HG02588 (cell line): ENCODE data around the gene TMEM126B.
"Not testable (repeated sequence)": the region's sequence is repeated elsewhere in the genome, so short reads cannot be mapped to it uniquely, and the experiment has no call there.

ENCODE experiments used
- ATAC-seq: cut with Tn5 transposase; IDR thresholded peaks from one replicate; pipeline ENCODE4 v1.9.1; 2021; ENCODE audit warnings: mild to moderate bottlenecking, moderate library complexity; ENCODE audit not compliant: unreplicated experiment

Gene TMEM126B

GRCh38 chr11:85647078-85647477 lies 18.7 kb downstream of the TMEM126B start:
- ATAC-seq, result peak; percentile 1

GRCh38 chr11:85647604-85648299 lies 19.4 kb downstream of the TMEM126B start, which contains the start of gene TMEM126A:
Gene TMEM126A, plus strand, starts transcription at chr11:85647967. Its CDS starts 2,289 bp downstream, at chr11:85650256.
- peak; percentile 100 for ATAC-seq

- no peak for ATAC-seq
Observed at GRCh38 chr11:85651118-85651517, 22.7 kb downstream of the TMEM126B start.

- no peak for ATAC-seq
Observed at GRCh38 chr11:85652786-85653447, 24.5 kb downstream of the TMEM126B start.

DNA sequence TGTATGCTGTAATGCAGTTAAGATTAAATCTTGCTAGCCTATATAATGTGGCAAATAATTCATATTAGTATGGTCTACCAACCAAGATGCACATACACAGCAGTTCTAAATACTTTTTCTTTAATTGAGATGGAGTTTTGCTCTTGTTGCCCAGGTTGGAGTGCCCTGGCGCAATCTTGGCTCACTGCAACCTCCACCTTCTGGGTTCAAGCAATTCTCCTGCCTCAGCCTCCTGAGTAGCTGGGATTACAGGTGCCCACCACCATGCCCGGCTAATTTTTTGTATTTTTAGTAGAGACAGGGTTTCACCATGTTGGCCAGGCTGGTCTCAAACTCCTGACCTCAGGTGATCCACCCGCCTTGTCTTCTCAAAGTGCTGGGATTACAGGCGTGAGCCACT lies 25.9 kb downstream of the TMEM126B start:
- ATAC-seq, result not testable (repeated sequence)

- no peak for ATAC-seq
Observed at GRCh38 chr11:85656777-85657176, 28.4 kb downstream of the TMEM126B start.

DNA sequence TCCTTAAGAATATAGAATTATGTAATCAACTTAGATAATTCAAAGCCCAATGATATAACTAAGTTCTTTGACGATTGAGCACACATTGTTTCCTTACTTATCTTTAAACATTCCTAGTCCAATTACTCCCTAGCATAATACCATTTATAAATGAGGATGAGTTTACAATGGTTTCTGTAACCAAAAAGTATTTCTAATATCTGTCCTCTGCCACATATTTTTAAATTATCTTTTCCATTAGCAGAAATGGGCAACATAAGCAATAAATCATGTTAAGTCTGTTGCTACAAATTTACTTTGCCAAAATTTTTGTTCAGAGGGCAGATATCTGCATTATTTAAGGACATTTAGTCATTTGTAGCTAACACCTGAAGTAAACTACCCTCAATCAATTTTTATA lies 29.8 kb downstream of the TMEM126B start:
- ATAC-seq, result no peak

DNA sequence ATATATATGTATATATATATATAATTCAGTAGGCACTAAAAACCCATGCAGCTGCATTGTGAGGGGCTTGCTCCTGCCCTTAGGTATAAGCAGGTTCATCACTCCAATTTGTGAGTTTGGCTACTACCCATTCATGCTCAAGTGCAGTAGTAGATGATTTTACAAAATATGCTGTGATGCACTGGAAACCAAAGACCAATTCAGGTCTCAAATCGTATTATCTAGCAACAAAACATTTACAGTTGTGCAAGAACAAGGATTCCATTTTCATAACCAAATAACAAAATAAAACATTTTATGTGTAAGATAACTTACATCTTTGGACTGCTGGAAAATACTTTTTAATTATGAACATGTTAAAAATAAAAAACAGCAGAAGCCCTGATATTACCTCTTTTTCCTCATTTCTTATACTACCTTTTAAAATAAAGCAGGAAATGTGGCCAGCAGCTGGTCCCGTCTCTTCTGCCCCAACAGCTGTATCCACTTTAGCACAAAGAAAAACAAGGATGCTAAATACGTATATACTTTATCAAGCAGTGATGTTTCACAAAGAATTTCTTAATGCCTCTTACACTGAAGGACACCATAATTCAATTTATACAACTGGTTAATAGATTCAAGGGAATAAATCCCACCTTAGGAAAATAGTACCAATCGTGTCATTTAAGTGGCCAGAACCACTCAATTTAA lies 33.7 kb downstream of the TMEM126B start:
- ATAC-seq, result no peak

GRCh38 chr11:85663080-85663752 lies 34.8 kb downstream of the TMEM126B start:
- no peak for ATAC-seq

GRCh38 chr11:85663753-85664614 lies 35.6 kb downstream of the TMEM126B start:
- peak; percentile 66 for ATAC-seq

DNA sequence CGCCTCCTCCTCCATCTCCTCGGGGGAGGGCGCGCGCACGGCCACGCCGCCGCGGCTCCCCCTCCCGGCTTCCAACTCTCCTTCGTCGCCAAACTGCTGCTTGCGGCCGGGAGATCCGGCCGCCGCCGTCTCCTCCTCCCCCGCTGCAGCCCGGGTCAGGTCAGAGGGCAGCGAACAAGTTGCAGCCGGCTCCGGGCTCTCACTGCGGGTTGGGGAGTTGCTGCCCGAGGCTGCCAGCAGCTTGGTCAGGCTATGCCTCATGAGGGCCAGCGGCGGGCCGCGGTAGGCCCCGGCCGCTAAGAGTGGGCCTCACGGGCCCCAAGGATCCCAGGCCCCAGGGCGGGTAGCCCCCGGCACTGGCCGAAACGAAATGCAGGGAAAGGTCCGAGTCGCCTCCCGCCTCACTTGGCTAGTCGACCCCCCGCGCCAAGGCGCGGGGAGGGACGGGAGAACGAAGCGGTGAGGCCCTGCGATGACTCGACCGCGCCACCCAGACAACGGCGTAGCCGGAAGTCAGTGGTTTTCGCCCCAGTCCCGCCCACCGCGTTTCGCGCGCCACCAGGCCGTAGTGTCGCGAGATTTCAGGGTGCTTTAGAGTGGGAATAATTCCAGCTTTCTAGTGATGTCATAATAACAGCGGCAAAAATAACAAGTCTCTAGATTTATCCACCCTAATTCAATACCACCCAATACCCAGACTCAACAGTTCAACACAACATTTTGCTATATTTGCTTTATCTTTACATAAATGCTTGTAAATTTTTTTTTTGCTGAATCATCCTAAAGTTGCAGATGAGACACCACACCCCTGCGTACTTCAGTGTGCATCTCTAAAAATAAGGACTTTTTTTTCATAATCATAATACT lies 36.5 kb downstream of the TMEM126B start, which contains the start of gene CREBZF:
Gene CREBZF (minus strand): TSS at position 515 of the 867 bp plus-strand sequence. CDS start 254 bp downstream, at position 261.
- ATAC-seq, result peak; percentile 90

DNA sequence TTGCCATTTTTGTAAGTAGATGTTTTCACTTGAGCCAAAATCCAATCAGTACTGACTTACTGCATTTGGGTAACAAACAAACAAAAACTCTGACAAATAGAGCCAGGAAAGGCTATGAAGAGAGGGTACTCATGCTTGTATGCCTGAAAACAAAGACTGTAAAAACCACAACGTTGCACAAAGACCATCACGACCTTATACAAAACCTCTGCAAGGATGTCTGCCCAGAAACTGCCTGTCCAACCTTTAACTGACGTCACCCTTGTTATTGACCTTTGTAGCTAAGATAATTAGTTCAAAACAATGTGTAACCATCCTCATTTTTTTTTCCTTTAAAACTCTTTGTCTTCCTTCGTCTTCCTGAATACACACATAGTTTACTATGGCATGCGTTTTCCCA lies 37.3 kb downstream of the TMEM126B start:
- no peak for ATAC-seq

GRCh38 chr11:85666687-85667086 lies 38.3 kb downstream of the TMEM126B start:
- ATAC-seq, result no peak

DNA sequence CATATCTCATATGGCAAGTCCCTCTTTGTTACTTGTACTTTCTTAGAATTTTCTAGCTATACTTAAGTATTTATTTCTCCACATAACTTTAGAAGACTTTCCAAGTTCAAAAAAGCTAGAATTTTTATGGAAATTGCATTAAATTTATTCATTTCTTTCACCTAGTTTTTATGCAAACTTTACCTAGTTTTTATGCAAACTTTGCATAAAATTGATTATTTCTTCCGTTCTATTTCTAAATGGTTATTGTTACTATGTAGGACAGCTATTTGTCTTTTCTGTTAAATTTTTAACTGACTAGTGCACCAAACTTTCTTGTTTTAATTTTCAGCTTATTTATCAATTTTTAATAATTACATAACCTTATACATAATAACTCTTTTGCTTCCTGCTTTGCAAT lies 39.8 kb downstream of the TMEM126B start:
- no peak for ATAC-seq

DNA sequence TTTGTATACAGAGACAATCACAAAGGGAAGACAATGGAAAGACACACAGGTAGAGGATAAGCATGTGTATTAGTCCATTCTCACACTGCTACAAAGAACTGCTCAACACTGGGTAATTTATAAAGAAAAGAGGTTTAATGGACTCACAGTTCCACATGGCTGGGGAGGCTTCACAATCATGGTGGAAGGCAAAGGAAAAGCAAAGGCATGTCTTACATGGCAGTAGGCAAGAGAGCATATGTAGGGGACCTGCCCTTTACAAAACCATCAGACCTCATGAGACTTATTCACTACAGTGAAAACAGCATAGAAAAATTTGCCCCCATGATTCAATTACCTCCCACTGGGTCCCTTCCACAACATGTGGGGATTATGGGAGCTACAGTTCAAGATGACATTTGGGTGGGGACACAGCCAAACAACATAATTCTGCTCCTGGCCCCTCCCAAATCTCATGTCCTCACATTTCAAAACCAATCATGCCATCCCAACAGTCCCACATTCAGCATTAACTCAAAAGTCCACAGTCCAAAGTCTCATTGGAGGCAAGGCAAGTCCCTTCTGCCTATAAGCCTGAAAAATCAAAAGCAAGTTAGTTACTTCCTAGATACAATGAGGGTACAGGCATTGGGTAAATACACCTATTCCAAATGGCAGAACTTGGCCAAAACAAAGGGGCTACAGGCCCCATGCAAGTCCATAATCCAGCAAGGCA lies 42.7 kb downstream of the TMEM126B start:
- ATAC-seq, result not testable (repeated sequence)

DNA sequence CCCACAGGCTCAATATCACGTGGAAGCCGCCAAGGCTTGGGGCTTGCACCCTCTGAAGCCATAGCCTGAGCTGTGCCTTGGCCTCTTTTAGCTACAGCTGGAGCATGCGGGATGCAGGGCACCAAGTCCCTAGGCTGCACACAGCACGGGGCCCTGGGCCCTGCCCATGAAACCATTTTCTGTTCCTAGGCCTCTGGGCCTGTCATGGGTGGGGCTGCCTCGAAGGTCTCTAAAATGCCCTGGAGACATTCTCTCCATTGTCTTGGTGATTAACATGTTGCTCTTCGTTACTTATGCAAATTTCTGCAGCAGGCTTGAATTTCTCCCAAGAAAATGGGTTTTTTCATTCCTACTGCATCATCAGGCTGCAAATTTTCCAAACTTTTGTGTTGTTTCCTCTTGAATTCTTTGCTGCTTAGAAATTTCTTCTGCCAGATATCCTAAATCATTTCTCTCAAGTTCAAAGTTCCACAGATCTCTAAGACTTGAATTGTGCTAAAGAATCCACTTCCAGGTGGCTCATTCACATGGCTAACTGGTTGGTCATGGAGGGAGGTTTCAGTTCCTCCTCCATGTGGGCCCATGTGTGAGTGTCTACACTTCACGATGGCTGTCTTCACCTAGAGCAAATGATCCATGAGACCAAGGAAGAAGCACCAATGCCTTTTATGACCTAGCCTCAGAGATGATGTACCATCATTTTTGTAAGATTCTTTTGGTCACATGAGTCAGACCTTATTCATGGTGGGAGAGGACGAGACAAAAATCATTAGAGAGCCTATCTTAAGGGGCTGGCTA lies 43.9 kb downstream of the TMEM126B start:
- no peak for ATAC-seq

- ATAC-seq, result no peak
Observed at GRCh38 chr11:85673393-85673792, 45.0 kb downstream of the TMEM126B start.

DNA sequence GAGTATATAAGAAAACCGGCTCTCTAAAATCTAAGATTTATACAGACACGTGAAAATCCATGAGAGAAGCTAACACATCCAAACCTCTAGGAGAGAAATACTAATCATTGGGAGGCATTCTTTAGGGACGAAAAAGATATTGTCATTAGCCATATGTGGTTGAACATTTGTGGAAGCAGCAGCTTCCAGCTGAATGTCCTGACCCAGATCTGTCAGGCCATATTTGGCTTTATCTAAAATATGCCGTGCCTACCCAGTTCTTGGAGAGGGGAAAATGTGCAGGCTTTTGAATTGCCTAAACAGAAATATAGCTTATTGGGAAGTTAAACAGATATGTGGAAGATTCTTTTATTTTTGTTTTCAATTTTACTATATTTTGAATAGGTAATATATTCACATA lies 51.2 kb downstream of the TMEM126B start:
- no peak for ATAC-seq
